ENCODE results near the gene MCC.
"Not testable (repeated sequence)": the region's sequence is repeated elsewhere in the genome, so short reads cannot be mapped to it uniquely, and the experiment has no call there.

Gene MCC

GRCh38 chr5:113490317-113490716, 2.1 kb upstream of the MCC start:
- DNase-seq (ENCODE audit: low spot score), result no peak

- DNase-seq (ENCODE audit: low spot score), result peak; percentile 89
These were observed 1.0 kb upstream of the MCC start for GRCh38 chr5:113489299-113489698.

- DNase-seq (ENCODE audit: low spot score), result no peak
These were observed 462 bp upstream of the MCC start for GRCh38 chr5:113488645-113489184.

- peak; percentile 10 for DNase-seq (ENCODE audit: low spot score)
These were observed 855 bp downstream of the MCC start for GRCh38 chr5:113487416-113487780.

- DNase-seq (ENCODE audit: low spot score), result no peak
These were observed 8.0 kb downstream of the MCC start for GRCh38 chr5:113480243-113480642.

DNA sequence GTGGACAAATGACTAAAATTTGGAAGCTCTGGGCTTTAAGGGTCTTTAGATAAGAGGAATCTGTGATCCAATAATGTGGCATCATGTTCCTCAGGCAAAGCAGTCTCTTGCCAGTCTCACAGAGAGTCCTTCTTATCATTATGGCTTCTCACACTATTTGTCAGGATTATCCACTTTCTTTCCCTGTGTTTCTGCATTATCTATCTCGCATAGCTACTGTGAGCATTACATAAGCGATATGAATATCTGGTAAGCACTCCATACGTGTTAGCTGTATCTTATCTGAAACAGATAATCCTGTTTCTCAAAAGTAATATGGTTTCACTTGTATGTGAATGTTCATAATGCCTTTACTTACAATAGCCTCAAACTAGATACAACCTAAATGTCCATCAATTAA, 9.6 kb downstream of the MCC start:
- no peak for DNase-seq (ENCODE audit: low spot score)

DNA sequence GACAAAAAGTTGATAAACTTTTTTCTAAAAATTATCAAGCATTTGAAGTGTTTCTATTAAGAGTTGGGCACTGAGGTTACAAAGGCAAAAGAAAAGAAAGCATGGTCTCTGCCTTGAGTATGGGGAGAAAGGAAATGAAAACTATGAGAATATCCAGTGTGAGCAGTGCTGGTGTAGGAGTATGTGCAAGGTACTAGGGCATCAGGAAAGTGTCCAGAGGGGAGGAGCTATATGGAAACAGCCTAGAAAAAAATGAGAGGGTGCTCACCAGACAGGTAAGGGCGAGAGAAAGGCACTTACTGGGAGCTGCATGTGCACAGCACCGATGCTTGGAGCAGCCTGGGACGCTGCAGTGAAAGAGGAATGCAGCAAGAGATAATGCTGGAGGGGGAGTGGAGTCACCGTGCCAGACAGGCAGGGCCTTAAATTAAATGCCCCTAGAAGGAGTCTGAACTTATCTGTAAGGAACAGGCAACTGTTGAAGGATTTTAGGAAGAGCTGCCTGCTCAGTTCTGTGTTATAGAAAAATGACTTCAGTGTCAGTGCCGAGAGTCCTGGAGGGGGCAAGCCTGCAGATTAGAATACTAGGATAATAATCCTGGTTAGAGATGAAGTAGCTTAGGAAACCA, 14.0 kb downstream of the MCC start:
- DNase-seq (ENCODE audit: low spot score), result no peak

- no peak for DNase-seq (ENCODE audit: low spot score)
These were observed 25.2 kb downstream of the MCC start for GRCh38 chr5:113463032-113463431.

- DNase-seq (ENCODE audit: low spot score), result not testable (repeated sequence)
These were observed 31.1 kb downstream of the MCC start for GRCh38 chr5:113457106-113457505.

GRCh38 chr5:113452941-113453340, 35.3 kb downstream of the MCC start:
- no peak for DNase-seq (ENCODE audit: low spot score)

DNA sequence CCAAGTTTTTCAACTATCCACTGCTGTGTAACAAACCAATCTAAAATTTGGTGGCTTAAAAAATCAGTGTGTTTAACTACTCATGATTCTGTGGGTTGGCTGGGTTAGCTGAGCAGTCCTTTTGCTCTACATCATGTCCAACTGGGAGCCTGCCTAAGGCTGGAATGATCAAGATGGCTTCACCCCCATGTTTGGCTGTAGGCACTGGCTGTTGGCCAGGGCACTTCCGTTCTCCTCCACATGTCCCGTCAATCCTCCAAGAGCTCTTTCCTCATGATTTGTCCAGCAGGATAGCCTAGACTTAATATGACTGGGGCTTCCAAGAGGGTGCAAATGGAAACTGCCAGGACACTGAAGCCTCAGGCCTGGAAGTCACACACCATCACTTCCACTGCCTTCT, 36.5 kb downstream of the MCC start:
- no peak for DNase-seq (ENCODE audit: low spot score)

- no peak for DNase-seq (ENCODE audit: low spot score)
These were observed 37.3 kb downstream of the MCC start for GRCh38 chr5:113450929-113451328.

- no peak for DNase-seq (ENCODE audit: low spot score)
These were observed 37.8 kb downstream of the MCC start for GRCh38 chr5:113450462-113450861.

DNA sequence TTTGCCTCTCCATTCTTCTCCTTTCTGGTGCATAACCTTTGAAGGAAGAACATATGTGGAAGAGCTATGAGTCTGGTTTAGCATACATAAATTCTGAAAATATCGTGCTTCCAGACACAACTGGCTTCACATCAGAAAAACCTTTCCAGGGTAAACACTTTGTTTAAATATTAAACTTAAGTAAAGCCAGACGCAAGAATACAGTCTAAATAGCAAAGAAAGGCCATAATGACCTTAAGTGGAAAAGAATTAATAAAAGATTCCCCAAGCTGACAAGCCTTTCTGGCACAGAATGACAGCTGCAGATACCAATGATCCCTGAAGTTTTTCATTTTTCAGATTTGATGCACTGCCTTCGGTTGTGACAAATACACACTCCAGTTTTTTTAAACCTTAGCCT, 40.0 kb downstream of the MCC start:
- no peak for DNase-seq (ENCODE audit: low spot score)

GRCh38 chr5:113447498-113448050, 40.7 kb downstream of the MCC start:
- peak; percentile 40 for DNase-seq (ENCODE audit: low spot score)

DNA sequence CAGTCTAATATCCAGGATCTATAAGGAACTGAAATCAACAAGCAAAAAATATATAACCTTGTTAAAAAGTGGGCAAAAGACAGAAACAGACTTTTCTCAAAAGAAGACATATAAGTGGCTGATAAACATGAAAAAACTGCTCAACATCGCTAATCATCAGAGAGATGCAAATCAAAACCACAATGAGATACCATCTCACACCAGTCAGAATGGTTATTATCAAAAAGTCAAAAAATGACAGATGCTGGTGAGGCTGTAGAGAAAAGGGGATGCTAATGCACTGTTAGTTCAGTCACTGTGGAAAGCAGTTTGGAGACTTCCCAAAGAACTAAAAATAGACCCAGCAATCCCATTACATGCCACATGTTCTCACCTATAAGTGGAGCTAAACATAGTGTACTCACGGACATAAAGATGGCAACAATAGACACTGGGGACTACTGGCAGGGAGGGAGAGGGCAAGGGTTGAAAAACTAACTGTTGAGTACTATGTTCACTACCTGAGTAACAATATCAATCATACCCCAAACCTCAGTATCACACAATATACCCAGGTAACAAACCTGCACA, 41.8 kb downstream of the MCC start:
- no peak for DNase-seq (ENCODE audit: low spot score)

DNA sequence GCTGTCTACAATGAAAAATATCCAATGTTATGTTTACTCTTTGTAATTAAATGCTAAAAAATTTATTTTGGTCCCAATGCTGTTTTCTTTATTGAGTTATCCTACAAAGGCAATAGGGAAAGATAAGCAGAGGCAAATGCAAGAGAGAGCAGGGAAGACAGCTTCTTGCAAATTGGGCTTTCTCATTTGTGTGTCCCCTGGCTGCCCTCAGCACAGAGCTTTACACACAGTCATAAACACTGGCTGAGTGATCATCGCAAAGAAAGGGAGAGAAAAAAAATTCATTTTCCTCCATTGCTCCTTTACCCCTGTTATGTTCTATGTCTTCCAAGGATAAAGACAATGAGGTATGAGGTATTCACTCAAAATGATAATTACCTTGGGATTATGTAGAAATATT, 51.1 kb downstream of the MCC start:
- DNase-seq (ENCODE audit: low spot score), result no peak

GRCh38 chr5:113435575-113435974, 52.7 kb downstream of the MCC start:
- DNase-seq (ENCODE audit: low spot score), result no peak

DNA sequence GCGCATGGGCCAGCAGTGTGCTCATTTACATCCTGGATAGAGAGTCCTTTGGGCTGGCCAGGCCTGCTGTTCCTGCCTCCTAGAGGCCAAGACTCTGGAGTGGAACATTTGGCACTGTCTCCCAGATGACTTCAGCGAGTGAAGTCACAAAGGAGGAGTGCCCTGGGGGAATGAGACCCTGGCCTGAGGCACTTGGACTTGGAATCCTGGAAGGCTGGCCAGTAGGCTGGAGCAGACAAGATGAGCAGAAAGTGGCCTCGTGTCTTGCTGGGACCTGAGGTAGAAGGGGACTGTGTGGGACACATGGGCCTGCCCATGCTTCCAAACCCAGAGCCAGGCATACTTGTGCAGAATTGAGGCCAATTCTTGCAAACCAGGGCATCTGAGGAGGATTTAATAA, 53.4 kb downstream of the MCC start, which contains the start of gene TSSK1B:
Gene TSSK1B (minus strand): TSS at position 101 of the 400 bp plus-strand sequence. CDS start 150 bp downstream, outside the sequence.
- DNase-seq (ENCODE audit: low spot score), result no peak

DNA sequence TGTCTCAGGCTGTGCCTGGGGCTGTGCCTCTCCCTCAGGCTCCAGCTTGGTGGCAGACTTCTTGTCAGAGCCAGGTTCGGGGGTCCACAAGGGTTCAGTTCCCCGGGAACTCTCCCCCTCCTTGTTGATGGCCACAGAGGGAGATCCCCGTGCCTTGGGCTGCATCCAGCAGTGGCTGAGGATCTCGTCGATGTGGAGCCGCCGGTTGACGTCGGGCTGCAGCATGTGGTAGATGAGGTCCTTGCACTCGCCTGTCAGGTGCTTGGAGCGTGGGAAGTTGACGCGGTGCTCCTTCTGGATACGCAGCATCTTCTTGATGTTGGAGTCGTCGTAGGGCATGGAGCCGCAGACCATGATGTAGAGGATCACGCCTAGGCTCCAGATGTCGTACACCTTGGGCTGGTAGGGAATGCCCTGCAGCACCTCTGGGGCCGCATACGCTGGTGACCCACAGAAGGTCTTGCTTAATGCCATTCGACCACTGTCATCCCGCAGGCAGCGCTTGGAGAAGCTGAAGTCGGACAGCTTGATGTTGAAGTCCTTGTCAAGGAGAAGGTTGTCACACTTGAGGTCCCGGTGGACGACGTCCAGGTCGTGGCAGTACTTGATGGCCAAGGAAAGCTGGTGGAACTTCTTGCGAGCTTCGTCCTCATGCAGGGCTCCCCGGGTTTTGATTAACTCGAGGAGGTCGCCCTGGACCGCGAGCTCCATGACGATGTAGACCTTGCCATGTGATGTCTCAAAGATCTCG, 54.2 kb downstream of the MCC start:
- no peak for DNase-seq (ENCODE audit: low spot score)

DNA sequence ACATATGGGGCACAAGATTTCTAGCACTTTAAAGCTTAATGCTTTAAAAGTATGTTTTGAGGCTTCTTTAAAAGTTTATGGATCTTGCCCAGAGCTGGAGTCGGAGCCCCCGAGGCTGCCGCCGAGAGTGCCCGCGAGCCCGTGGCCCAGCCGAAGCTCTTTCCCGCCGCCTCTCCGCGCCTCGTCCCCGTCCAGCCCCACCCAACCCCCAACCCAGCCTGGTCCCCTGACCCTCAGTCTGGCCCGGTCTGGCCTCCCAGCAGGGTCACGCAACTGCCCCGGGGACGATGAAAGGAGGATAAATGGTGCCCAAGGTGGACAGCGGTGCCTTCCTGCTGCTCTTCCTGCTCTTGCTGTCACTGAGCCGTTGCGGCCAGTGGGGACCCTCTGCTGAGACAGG, 55.2 kb downstream of the MCC start:
- no peak for DNase-seq (ENCODE audit: low spot score)

DNA sequence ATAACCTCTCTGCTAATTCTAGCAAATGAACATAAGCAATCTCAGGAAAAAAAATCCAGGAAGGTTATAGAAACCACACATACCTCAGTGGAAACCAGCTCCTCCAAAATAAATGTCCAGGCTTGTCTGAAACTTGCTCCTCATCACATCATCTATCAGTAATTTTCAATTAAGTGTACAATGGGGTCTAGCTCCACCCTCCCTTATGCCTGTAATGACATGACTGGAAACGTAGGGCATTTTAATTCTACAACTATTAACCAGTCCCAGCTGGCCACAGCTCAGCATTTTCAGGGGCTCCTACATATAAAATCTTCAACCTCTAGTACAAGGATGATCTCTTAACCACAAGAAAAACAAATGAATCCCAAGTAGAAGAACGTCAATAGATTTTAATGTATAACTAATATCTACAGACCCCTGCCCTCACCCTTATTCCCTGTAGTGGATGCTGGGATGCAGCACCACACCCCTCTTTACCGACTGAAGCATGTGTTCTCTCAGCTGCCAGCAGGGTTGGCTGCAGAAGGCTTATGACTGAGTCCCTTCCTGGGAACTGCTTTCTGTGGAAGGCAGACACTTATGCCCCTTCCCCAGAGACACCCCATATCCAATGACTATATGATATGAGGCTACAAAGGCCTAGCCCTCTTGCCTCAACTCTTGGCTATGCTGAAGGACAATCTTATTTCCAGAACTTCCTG, 60.2 kb downstream of the MCC start:
- DNase-seq (ENCODE audit: low spot score), result no peak
